ENCODE data around the gene SPRTN.

- TF ChIP-seq CTCF (conservative IDR thresholded peaks at IDR 0.05; ENCODE audit: low read depth in 2 of 2) (no peak), EZH2 (IDR thresholded peaks at IDR 0.05; ENCODE audit: low read depth, unreplicated experiment) (no peak), ZNF462 (CRISPR knock-in tag; IDR thresholded peaks at IDR 0.05) (no peak), STAT1 (IDR thresholded peaks at IDR 0.05; ENCODE audit: unreplicated experiment) (no peak)
Observed at GRCh38 chr1:231310391-231310934, 27.6 kb upstream of the SPRTN start.
